ENCODE data around the gene GSTK1.
A peak's percentile ranks its signal among the peaks of the same experiment; 100 is the strongest.
"Not testable (repeated sequence)": the region's sequence is repeated elsewhere in the genome, so short reads cannot be mapped to it uniquely, and the experiment has no call there.

GSTK1 gene
- 80.0 to 443 reads per million in 2 experiments for total RNA-seq

DNA sequence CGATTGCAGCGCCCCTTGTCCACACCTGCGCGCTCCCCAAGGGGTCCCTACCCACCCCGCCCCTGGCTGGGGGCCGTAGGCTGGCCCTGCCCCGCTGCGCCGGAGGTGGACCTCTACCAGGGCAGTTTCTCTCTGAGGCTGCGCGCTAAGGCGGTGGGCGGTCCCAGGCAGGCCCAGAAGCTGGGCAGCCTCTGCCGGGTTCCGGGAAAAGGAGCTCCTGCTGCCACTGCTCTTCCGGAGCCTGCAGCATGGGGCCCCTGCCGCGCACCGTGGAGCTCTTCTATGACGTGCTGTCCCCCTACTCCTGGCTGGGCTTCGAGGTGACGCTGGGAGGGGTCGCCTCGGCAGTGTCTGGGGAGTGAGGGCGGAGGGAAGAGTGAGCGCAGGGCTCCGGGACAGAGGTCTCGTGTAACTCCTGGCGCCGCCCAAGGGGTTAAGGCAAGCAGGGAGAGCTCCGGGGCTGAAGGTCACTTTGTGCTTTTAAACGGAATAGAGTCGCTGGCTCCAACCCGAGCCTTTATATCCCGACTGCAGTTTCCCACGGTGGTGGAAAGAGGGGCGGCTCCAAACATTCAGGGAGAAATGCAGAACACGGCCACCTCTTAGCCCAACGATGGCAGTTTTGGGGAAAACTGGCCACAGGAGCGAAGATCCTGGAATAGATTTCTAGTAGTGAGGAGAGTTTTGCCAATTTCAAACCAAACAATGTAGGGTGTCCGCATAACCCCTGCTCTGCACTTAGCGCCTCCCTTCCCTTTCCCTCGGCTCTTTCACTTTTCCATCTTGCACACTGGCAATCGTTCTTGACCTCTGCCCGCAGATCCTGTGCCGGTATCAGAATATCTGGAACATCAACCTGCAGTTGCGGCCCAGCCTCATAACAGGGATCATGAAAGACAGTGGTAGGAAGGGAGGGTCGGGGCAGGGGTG, at the start of gene GSTK1:
Gene GSTK1 (plus strand): TSS at position 176 of the 930 bp plus-strand sequence. CDS start 73 bp downstream, at position 249.
- peak; percentile 66 for DNase-seq (ENCODE audit: low read depth)

DNA sequence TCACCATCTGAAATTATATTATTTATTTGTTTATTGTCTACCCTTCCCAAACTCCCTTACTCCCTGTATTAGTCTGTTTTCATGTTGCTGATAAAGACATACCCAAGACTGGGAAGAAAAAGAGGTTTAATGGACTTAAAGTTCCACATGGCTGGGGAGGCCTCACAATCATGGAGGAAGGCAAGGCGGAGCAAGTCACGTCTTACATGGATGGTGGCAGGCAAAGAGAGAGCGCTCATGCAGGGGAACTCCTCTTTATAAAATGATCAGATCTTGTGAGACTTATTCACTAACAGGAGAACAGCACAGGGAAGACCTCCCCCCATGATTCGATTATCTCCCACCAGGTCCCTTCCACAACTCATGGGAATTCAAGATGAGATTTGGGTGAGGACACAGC, 49.8 kb upstream of the GSTK1 start:
- DNase-seq (ENCODE audit: low read depth): not testable (repeated sequence)

DNA sequence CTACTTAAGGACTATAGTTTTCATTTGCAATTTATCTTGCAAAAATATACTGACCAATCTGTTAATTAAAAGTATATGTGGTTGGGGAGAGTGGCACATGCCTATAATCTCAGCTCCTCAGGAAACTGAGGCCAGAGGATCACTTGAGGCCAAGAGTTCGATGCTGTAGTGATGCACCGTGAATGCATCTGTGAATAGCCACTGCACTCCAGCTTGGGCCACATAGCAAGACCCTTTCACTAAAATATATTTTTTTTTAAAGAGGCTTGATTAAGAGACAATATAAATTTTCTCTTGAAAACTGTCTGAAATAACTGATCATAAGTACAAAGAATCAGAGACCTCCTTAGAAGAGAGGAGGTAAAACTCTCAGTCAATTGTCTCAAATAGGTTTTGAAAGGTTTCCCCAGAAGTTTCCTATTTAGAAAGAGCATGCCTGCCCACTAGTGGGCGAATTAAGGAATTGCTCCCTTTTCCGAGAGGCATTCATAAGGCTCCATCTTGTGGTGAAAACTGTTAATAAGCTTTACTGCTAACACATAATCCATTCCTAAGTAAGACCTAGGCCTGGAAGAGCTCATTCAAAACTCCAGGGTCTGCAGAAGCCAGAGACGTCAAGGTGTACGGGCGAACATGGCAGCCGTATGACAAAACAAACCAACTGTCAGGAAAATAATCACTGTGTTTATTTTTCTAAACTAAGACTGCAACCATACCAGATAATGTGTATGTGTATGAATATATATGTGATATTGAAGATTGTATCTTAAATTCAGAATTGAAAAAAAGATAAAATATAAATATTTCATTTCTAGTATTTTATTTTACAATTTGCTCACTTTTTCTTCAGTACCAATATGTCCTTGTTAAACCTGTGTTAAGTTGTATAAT, 48.2 kb upstream of the GSTK1 start:
- DNase-seq (ENCODE audit: low read depth): peak; percentile 50

DNA sequence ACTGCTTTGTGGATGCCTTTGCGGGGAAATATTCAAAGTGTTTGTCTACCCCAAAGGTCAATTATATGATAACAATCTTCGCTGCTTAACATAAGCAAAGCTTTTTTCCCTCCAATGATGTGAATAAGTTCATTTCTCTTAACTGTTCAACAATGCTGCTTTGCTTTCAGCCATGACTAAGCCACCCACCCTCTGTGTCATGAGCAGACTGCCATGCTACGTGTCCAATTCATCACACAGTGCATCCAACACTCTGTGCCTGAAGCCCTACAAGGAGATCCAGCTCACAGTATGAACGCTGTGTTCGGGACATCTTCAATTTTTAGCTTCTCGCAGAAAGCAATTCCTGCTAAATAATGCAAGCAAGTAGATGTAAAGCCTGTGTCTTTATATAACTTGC, 47.1 kb upstream of the GSTK1 start:
- DNase-seq (ENCODE audit: low read depth): no peak

DNA sequence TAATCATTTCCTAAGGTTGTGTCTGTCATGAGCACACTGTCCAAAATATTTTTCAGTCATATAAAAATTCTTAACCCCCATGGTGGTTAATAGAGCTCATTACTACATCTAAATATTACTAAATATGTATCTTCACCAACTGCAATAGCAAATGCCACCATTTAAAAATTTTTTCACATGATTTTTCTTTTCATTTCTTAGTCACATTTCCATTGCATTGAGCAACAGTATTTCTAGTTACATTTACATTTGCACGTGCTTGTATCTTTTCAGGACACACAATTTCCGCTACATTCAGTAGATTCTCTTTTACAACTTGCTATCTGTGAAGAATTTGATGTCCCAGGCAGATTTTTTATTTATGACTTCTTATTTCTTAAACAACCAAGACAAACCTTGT, 46.6 kb upstream of the GSTK1 start:
- DNase-seq (ENCODE audit: low read depth): no peak

DNA sequence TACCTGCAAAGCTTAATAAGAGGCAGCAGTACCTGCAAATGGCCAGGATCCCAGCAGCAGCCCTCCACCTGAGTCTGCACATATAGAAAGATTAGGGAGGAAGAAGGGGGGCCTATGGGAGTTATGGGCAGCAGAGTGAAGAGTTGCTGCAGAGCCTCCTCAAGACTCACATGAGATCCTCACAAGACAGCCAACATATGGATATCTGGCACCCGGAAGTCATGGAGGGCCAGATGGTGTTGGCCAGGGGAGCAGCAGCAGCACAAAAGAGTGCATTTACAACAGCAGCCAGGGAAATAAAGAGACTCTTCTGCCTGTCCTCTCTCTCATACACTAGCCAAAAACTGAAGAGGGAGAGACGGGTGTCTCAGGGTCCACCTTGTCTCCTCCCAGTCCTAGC, 45.4 kb upstream of the GSTK1 start:
- no peak for DNase-seq (ENCODE audit: low read depth)

DNA sequence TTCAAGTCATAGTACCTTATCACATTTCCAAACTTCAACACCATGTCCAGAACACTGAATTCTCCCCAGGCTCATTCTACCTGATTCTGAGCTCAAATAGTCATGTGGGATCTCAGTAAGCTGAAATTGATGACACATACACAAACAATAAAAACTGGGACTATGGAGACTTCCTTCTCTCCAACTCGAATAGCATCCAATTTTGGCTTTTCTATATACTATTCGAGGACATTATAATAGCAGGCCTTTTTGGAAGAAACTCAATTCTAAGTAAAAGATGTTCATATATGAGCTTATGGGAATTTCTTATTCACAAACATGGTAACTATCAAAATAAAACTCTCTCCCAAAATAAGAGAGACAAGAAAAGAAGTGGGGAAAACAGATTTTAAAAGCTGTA, 42.0 kb upstream of the GSTK1 start:
- DNase-seq (ENCODE audit: low read depth): no peak

DNA sequence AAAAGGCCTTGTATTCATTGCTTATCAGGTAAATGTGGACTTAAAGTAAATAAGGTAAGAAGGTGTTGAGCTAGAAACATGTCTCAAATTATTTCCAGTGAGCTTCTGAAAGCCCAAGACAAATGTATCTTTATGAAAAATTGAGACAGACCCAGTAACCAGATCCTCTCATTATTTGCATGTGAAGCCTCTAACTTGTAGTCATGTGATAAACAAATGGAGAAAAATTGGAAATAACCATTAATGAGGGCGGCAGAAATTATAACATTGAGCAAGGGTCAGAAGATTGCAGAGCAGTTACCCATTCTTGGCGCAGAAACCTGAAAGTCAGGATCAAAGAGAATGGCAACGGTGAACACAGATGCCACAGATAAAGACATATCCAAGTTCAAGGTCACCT, 41.5 kb upstream of the GSTK1 start, which contains the start of gene TAS2R40:
Gene TAS2R40 (plus strand): TSS at position 301 of the 400 bp plus-strand sequence. CDS start 42 bp downstream, at position 343.
- DNase-seq (ENCODE audit: low read depth): no peak

DNA sequence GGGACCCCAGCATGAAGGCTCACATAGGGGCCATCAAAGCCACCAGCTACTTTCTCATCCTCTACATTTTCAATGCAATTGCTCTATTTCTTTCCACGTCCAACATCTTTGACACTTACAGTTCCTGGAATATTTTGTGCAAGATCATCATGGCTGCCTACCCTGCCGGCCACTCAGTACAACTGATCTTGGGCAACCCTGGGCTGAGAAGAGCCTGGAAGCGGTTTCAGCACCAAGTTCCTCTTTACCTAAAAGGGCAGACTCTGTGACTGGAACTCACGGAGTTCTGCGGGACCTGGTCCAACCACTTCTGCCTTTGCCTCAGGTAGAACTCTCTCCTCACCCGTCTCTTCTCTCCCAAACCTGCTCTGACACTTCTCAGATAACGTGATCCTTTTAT, 40.5 kb upstream of the GSTK1 start:
- DNase-seq (ENCODE audit: low read depth): no peak

DNA sequence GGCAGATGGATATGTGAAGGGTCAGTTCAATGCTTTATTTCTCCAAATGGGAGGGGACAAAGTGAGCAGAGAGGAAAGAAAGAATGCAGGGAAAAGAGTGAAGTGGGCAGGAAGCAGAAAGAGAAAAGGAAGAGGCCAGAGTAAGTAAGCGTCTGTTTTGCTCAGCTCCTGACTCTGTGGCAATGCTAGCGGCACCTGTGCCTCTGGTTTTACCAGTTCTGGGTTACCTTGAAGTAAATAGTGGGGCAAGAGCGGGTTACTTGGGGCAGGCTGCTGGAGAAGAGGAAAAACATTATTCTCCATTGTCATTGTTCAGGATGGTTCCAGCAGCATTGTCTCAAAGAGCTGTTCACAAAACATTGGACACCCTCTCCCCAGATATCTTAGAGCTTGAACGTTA, 39.5 kb upstream of the GSTK1 start:
- DNase-seq (ENCODE audit: low read depth): no peak

DNA sequence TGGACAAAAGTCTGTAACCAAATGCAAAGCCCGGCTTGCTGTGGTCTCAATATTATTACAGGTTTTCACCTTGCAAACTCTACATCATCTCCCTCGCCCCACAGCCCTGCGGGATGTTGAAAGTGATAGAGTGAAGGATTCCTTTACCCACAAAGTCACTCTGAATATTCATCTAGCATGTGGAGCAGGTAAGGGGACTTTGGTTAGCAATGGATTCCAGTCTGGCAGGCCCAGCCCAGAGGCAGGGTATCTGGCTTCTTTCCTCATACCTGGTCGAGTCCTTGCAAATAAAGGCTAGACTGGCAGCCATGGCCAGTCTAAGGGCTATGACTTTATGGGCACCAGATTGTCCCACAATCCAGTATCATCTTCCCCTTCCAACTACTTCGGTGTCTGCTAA, 38.2 kb upstream of the GSTK1 start:
- DNase-seq (ENCODE audit: low read depth): no peak

DNA sequence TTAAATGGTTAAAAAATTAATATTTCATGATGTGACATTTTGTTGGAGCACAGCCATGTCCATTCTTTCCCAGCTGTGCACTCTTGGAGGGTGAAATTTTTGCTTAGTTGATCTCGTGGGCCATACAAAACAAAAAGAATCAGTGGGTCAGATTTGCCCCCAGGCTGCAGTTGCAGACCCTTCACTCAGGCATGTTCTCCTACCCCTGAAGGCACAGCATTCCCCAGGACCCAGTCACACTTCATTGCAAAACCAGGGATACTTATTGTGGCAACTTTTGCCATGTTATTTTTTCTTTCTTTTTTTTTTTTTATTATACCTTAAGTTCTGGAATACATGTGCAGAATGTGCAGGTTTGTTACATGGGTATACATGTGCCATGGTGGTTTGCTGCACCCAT, 35.4 kb upstream of the GSTK1 start:
- no peak for DNase-seq (ENCODE audit: low read depth)

DNA sequence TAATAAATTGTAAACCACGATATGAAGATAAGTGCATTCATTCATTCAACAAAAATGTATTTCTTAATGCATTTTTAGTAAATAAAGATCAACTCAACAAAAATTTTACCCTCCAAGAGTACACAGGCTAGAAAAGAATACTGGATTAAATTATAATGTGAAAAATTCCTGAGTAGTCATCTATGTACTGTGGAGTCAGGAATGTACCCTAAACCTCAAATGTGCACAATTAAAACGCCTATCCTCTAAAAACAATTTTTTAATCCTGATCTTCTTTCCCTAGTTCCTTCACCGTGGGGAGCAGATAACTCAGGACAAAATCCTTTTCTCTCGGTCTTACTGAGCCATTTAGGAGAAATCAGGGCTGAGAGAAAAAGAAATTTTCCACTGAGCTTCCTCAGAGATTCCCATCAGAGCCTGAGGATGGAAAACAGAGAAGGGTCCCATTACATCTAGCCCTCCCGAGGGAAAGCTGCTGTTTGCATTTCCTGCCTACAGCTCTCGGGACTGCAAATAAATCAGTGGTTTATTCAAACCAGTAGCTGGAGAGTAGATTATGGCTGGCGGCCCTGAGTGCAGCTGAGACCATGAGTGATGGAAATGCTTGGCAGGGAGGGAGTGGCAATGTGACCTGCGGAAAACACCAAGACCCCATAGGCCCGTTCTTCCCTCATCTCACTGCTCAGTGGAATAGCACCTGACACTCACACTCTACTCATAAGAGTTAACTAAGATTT, 34.0 kb upstream of the GSTK1 start:
- DNase-seq (ENCODE audit: low read depth): no peak

DNA sequence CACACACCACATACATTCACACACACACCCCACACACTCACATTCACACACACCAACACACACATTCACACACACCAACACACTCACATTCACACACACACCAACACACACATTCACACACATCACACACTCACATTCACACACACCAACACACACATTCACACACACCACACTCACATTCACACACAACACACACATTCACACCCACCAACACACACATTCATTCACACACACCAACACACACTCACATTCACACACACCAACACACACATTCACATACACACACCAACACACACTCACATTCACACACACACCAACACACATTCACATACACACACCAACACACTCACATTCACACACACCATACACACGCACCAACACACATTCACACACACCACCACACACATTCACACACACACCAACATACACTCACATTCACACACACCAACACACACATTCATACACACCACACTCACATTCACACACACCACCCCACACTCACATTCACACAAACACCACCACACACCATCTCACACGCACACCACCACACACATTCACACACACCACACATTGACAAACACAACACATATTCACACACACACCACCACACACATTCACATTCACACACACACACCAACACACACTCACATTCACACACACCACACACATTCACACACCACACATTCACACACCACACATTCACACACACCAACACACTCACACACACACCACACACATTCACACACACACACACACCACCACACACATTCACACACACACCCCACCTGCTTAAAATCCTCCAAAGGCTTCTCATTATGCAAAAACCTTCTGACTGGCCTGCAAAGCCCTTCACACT, 32.4 kb upstream of the GSTK1 start:
- DNase-seq (ENCODE audit: low read depth): no peak

DNA sequence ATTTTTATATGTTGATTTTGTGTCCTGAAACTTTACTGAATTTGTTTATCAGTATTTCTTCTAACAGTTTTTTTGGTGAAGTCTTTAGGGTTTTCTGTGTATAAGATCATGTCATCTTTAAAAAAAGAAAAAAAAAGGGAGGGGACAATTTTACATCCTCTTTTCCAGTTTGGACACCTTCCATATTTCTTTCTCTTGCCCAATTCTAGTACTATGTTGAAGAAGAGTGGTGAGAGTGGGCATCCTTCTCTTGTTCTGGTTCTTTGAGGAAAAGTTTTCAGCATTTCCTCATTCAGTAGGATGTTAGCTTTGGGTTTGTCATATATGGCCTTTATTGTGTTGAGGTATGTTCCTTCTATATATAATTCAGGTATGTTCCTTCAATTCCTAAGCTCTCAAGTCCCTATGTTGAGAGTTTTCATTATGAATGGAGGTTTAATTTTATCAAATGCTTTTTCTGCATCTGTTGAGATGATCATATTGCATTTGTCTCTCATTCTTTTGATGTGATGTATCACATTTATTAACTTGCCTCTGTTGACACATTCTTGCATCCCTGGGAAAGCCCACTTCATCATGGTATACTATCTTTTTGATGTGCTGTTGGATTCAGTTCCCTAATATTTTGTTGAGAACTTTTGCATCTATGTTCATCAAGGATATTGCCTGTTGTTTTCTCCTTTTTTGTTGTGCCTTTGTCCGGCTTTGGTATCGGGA, 29.3 kb upstream of the GSTK1 start:
- DNase-seq (ENCODE audit: low read depth): no peak

DNA sequence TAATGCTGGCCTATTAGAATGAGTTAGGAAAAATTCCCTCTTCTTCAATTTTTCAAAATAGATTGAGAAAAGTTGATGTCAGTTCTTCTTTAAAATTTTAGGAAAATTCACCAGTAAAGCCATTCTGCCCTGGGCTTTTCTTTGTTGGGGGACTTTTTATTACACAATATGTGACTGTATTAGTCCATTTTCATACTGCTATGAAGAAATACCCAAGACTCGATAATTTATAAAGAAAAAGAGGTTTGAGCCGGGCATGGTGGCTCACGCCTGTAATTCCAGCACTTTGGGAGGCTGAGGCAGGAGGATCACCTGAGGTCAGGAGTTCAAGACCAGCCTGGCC, 28.7 kb upstream of the GSTK1 start:
- no peak for DNase-seq (ENCODE audit: low read depth)

DNA sequence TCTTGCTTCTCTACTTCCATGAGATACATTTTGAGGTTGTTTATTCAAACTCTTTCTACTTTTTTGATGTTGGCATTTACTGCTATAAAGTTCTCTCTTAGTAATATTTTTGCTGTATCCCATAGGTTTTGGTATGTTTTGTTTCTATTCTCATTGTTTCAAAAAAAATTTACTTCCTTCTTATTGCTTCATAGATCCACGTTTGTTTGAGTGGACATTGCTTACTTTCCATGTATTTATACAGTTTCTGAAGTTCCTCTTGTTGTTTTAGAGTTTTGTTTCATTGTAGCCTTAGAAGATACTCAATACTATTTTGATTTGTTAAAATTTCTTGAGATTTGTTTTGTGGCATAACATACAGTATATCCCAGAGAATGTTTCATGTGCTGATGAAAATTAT, 27.7 kb upstream of the GSTK1 start:
- no peak for DNase-seq (ENCODE audit: low read depth)

DNA sequence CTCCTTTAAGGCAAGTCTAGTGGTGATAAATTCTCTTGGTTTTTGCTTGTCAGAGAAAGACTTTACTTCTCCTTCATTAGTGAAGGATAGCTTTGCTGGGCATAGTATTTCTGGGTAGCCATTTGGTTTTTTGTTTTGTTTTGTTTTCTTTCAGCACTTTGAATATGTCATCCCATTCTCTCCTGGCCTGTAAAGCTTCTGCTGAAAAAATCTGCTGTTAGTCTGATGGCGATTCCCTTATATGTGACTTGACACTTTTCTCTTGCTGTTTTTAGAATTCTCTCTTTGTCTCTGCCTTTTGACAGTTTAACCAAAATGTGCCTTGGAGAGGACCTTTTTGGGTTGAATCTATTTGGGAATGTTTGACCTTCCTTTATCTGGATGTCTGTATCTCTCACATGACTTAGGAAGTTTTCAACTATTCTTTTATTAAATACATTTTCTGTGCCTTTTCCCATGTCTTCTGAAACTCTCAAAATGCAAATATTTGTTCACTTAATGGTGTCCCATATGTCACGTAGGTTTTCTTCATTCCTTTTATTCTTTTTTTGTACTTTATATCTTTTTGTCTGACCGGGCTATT, 26.7 kb upstream of the GSTK1 start:
- DNase-seq (ENCODE audit: low read depth): no peak

DNA sequence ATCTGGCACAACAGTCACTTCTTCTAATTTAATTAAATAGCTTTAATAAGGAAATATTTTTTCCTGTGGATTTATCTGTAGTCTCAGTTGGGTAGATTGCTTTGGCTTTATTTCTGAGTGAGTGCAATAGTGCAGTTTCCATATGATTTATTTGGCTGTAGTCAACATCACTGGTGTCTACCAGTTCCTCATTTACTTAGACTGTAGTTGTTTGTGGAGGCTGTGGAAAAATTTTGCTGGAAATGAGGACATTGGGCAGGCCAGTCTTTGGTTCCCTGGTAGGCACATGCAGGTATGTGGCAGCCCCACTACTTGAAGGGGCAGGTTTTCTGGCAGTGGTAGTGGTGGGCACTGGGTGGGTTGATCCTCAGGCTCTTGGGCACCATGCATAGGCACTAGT, 25.9 kb upstream of the GSTK1 start:
- DNase-seq (ENCODE audit: low read depth): no peak

All from T follicular helper cell (primary cell).